ENCODE results near the gene KCNH8. TPM values are rescaled to one million over a fixed set of nuclear protein-coding genes. Genes with fewer than 3 reads are reported as not detected.

KCNH8 gene
- total RNA-seq, 3 donors from 2014 or later (not counting 1 experiment from before 2014, with no cell fraction given): 0.10 TPM; not detected in 2

DNA sequence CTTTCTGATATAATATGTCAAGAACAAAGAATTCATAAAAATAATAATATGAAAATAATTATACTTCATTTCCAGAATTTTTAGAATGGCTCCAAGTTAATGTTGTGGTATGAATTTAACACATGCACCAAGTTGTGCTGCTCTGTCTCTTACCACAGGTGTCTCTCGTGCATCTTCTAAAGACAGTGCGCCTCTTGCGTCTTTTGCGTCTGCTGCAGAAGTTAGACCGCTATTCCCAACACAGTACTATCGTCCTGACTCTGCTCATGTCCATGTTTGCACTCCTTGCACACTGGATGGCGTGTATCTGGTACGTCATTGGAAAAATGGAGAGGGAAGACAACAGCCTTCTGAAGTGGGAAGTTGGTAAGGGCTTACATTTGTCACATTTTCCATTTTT is 246.6 kb downstream of the KCNH8 start:
- DNase-seq (no peak), ATAC-seq (no peak)
- Histone ChIP-seq H3K9me3 (ENCODE audit: control insufficient read depth, insufficient read depth, low read length) (no peaks in the 10 kb centered on the region), H3K36me3 (ENCODE audit: control insufficient read depth, insufficient read depth, low read length) (no peaks in the 10 kb centered on the region), H3K27me3 (ENCODE audit: control insufficient read depth, insufficient read depth, low read length) (no peaks in the 10 kb centered on the region), H3K4me3 (ENCODE audit: low read length) (no peak overlapping the region), H3K27ac (ENCODE audit: low read length) (no peak overlapping the region), H3K4me1 (ENCODE audit: control insufficient read depth, insufficient read depth, low read length) (no peaks in the 10 kb centered on the region)
- H3K4me1 Mint-ChIP-seq: no peaks in the 10 kb centered on the region
- intact Hi-C loops (cut with micrococcal nuclease): no loop called here
- H3K9me3 Mint-ChIP-seq: peaks cover 0 to 6% of the 10 kb centered on the region in 2 donors
- H3K36me3 Mint-ChIP-seq: no peaks in the 10 kb centered on the region
- WGBS (ENCODE audit: insufficient coverage): 93% methylated on average over 6 of the region's 8 CpGs
- H3K4me3 Mint-ChIP-seq: no peak overlapping the region
- TF ChIP-seq, protein P1, sequence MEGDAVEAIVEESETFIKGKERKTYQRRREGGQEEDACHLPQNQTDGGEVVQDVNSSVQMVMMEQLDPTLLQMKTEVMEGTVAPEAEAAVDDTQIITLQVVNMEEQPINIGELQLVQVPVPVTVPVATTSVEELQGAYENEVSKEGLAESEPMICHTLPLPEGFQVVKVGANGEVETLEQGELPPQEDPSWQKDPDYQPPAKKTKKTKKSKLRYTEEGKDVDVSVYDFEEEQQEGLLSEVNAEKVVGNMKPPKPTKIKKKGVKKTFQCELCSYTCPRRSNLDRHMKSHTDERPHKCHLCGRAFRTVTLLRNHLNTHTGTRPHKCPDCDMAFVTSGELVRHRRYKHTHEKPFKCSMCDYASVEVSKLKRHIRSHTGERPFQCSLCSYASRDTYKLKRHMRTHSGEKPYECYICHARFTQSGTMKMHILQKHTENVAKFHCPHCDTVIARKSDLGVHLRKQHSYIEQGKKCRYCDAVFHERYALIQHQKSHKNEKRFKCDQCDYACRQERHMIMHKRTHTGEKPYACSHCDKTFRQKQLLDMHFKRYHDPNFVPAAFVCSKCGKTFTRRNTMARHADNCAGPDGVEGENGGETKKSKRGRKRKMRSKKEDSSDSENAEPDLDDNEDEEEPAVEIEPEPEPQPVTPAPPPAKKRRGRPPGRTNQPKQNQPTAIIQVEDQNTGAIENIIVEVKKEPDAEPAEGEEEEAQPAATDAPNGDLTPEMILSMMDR (IDR thresholded peaks at IDR 0.05): no peak
- no peaks in the 10 kb centered on the region for H3K27me3 Mint-ChIP-seq (ENCODE audit: low read depth in 2 of 2)
- no peak overlapping the region for H3K27ac Mint-ChIP-seq

GRCh38 chr3:19396726-19397125 is 248.4 kb downstream of the KCNH8 start:
- Histone ChIP-seq H3K27me3 (ENCODE audit: control insufficient read depth, insufficient read depth, low read length) (no peaks in the 10 kb centered on the region), H3K4me3 (ENCODE audit: low read length) (no peak overlapping the region), H3K36me3 (ENCODE audit: control insufficient read depth, insufficient read depth, low read length) (no peaks in the 10 kb centered on the region), H3K4me1 (ENCODE audit: control insufficient read depth, insufficient read depth, low read length) (no peaks in the 10 kb centered on the region), H3K27ac (ENCODE audit: low read length) (no peak overlapping the region), H3K9me3 (ENCODE audit: control insufficient read depth, insufficient read depth, low read length) (no peaks in the 10 kb centered on the region)
- Mint-ChIP-seq H3K27ac (no peak overlapping the region), H3K27me3 (ENCODE audit: low read depth in 2 of 2) (no peaks in the 10 kb centered on the region), H3K9me3 (peaks cover 0 to 6% of the 10 kb centered on the region in 2 donors), H3K36me3 (no peaks in the 10 kb centered on the region), H3K4me1 (no peaks in the 10 kb centered on the region), H3K4me3 (no peak overlapping the region)
- TF ChIP-seq, protein P1 (IDR thresholded peaks at IDR 0.05): no peak
- DNase-seq (no peak), ATAC-seq (no peak)
- WGBS (ENCODE audit: insufficient coverage): 50% methylated on average over 1 of the region's 2 CpGs
- intact Hi-C loops (cut with micrococcal nuclease): no loop called here

DNA sequence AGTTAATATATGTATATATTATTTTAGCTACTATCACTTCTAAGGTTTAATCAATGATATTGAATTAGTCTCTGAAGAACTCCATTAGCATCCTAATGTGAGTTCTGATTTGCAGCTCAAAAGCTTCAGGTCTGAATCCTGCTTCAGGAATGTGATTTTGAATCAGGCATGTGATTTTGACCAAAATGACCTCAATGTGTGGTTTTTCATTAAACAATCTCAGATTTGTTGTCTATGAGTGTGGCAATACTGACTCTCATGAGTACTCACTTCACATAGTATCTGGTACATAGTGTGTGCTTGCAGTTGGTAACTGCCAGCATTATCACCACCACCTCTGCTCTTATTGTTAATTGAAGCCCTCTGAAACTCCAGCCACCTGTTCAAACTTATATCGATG is 251.0 kb downstream of the KCNH8 start:
- DNase-seq (no peak), ATAC-seq (no peak)
- intact Hi-C loops (cut with micrococcal nuclease): no loop called here
- TF ChIP-seq, protein P1 (IDR thresholded peaks at IDR 0.05): no peak
- Mint-ChIP-seq H3K27ac (no peak overlapping the region), H3K4me1 (no peaks in the 10 kb centered on the region), H3K36me3 (no peaks in the 10 kb centered on the region), H3K27me3 (ENCODE audit: low read depth in 2 of 2) (no peaks in the 10 kb centered on the region), H3K9me3 (peaks cover 0 to 4% of the 10 kb centered on the region in 2 donors), H3K4me3 (no peak overlapping the region)
- H3K4me3 ChIP-seq (ENCODE audit: low read length): no peak overlapping the region
- H3K4me1 ChIP-seq (ENCODE audit: control insufficient read depth, insufficient read depth, low read length): no peaks in the 10 kb centered on the region
- WGBS (ENCODE audit: insufficient coverage): no CpG with 5 or more reads among the region's 1 CpG
- no peak overlapping the region for H3K27ac ChIP-seq (ENCODE audit: low read length)
- no peaks in the 10 kb centered on the region for H3K36me3 ChIP-seq (ENCODE audit: control insufficient read depth, insufficient read depth, low read length)
- no peaks in the 10 kb centered on the region for H3K9me3 ChIP-seq (ENCODE audit: control insufficient read depth, insufficient read depth, low read length)
- H3K27me3 ChIP-seq (ENCODE audit: control insufficient read depth, insufficient read depth, low read length): no peaks in the 10 kb centered on the region

DNA sequence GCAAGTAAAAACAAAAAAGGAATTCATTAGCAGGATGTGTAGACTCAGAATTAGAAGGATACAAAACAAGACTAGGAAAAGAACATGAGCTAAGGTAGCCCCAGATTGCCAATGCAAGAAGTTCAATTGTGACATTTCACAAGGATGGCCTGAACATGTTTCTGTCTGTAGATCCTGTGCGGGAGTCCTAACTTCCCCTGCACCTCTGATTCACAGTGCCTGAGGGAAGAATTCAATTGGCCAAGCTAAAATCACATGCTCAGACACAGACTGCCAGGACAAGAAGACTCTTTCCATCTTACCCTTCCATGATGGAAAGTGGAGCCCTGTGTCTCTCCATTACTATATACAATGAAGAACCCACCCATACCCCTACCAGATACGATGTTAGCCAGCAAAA is 251.5 kb downstream of the KCNH8 start:
- no peak for ATAC-seq
- no peak overlapping the region for H3K27ac ChIP-seq (ENCODE audit: low read length)
- peaks cover 0 to 4% of the 10 kb centered on the region in 2 donors for H3K9me3 Mint-ChIP-seq
- intact Hi-C loops (cut with micrococcal nuclease): no loop called here
- H3K27ac Mint-ChIP-seq: no peak overlapping the region
- H3K27me3 Mint-ChIP-seq (ENCODE audit: low read depth in 2 of 2): no peaks in the 10 kb centered on the region
- no peaks in the 10 kb centered on the region for H3K4me1 ChIP-seq (ENCODE audit: control insufficient read depth, insufficient read depth, low read length)
- TF ChIP-seq, protein P1 (IDR thresholded peaks at IDR 0.05): no peak
- H3K4me3 ChIP-seq (ENCODE audit: low read length): no peak overlapping the region
- H3K4me3 Mint-ChIP-seq: no peak overlapping the region
- no peaks in the 10 kb centered on the region for H3K4me1 Mint-ChIP-seq
- no peaks in the 10 kb centered on the region for H3K9me3 ChIP-seq (ENCODE audit: control insufficient read depth, insufficient read depth, low read length)
- H3K36me3 ChIP-seq (ENCODE audit: control insufficient read depth, insufficient read depth, low read length): no peaks in the 10 kb centered on the region
- 98% methylated on average over 2 of the region's 2 CpGs for WGBS (ENCODE audit: insufficient coverage)
- no peaks in the 10 kb centered on the region for H3K36me3 Mint-ChIP-seq
- DNase-seq: no peak
- H3K27me3 ChIP-seq (ENCODE audit: control insufficient read depth, insufficient read depth, low read length): no peaks in the 10 kb centered on the region

Measured in natural killer cell (primary cell).